Esophagus (tissue), 2 donors: Measurements from ENCODE around the gene BPTF. TPM values are rescaled to one million over a fixed set of nuclear protein-coding genes. Genes with fewer than 3 reads are reported as not detected.
"Not testable (repeated sequence)": the region's sequence is repeated elsewhere in the genome, so short reads cannot be mapped to it uniquely, and the experiment has no call there.

Source experiments
- H3K27ac ChIP-seq, 2 donors: one replicate each; pipeline ENCODE4 v1.5.1; 2013; ENCODE audit warnings: low read depth in 2 of 2, mild to moderate bottlenecking in 2 of 2, inconsistent platforms in 1 of 2, low read length in 1 of 2, moderate library complexity in 1 of 2
- H3K27me3 ChIP-seq, 2 donors: one replicate each; pipeline ENCODE4 v1.6.1; 2013; ENCODE audit warnings: low read length in 2 of 2, control low read depth in 1 of 2, mild to moderate bottlenecking in 1 of 2; ENCODE audit not compliant: insufficient read depth in 2 of 2, control insufficient read depth in 1 of 2
- H3K36me3 ChIP-seq, 2 donors: one replicate each; pipeline ENCODE4 v1.6.1; 2013; ENCODE audit warnings: low read length in 1 of 2; ENCODE audit not compliant: control insufficient read depth in 2 of 2, insufficient read depth in 2 of 2
- H3K4me1 ChIP-seq, 2 donors: one replicate each; pipeline ENCODE4 v1.6.1; 2013; ENCODE audit warnings: low read length in 1 of 2; ENCODE audit not compliant: control insufficient read depth in 2 of 2, insufficient read depth in 2 of 2
- H3K4me3 ChIP-seq, 2 donors: one replicate each; pipeline ENCODE4 v1.5.1; 2013; ENCODE audit warnings: low read length in 2 of 2, mild to moderate bottlenecking in 2 of 2, low read depth in 1 of 2, moderate library complexity in 1 of 2
- H3K9me3 ChIP-seq, 2 donors: one replicate each; pipeline ENCODE4 v1.6.1; 2013; ENCODE audit warnings: mild to moderate bottlenecking in 2 of 2, low read depth in 1 of 2, low read length in 1 of 2, moderate library complexity in 1 of 2; ENCODE audit not compliant: control insufficient read depth in 2 of 2, insufficient read depth in 1 of 2
- WGBS, 2 donors: extraction: QIAGEN DNeasy Blood & Tissue Kit; methylation state at CpG; one replicate each; pipeline ENCODE4 v1.1.7; 2013; 5-methylcytosine and 5-hydroxymethylcytosine counted together
- polyA plus RNA-seq, 2 donors: library from polyadenylated mRNA; stranded (reverse); fragments of 200-250 nt; gene quantifications; one replicate each; pipeline ENCODE4 v1.2.3, GENCODE V29; 2013
- donor health status: healthy with polysubstance abuse.
- donor health status: Bipolar disorder and iron deficiency.

The BPTF gene
- polyA plus RNA-seq, 2 donors = 14.5 to 17.8 TPM

DNA sequence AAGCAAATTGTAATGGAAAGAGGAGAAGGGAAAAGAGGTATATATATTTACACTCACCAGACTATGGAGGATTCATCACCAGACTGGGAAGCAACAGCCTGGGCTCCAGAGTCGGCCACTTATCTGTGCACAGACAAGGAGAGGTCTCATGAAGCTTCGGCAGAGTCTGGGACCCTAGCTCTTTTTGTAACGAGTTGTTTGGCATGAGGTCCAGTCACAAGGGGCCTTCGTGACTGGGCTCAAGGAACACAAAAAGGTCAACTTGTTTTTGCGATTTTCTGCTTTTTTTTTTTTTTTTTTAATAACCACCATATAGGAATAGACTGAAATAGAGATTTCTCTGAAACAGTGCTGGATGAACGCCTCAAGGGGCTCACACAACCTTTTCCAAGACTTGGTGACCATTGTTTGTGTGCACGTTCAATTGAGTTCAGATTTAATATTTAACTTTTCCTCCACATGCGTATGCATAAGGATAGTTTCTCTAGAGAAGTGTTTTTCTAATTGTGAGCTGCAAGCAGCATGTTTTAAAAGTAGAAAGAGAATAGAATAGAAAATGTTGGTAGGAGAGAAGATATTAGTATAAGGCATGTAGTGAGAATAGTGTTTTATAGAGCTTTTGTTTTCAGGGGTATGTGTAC is 25.8 kb downstream of the BPTF start:
- Histone ChIP-seq H3K4me1 (no peaks in the 10 kb centered on the region), H3K9me3 (no peaks in the 10 kb centered on the region), H3K4me3 (no peak overlapping the region), H3K27ac (no peak overlapping the region), H3K27me3 (no peaks in the 10 kb centered on the region), H3K36me3 (peaks cover 0 to 7% of the 10 kb centered on the region in 2 donors)
- WGBS, 2 donors = 74 to 84% methylated on average over 8 of the region's 8 CpGs

GRCh38 chr17:67853703-67854102 is 28.4 kb downstream of the BPTF start:
- no peaks in the 10 kb centered on the region for H3K9me3 ChIP-seq
- H3K4me1 ChIP-seq = peaks cover 0 to 2% of the 10 kb centered on the region in 2 donors
- no peak overlapping the region for H3K27ac ChIP-seq
- peaks cover 0 to 7% of the 10 kb centered on the region in 2 donors for H3K36me3 ChIP-seq
- H3K4me3 ChIP-seq = no peak overlapping the region
- 93 to 95% methylated on average over 8 of the region's 8 CpGs for WGBS, 2 donors
- no peaks in the 10 kb centered on the region for H3K27me3 ChIP-seq

GRCh38 chr17:67854378-67854777 is 29.1 kb downstream of the BPTF start:
- Histone ChIP-seq H3K4me3 (no peak overlapping the region), H3K4me1 (peaks cover 2 to 3% of the 10 kb centered on the region in 2 donors), H3K27ac (no peak overlapping the region), H3K27me3 (no peaks in the 10 kb centered on the region), H3K36me3 (peaks cover 0 to 7% of the 10 kb centered on the region in 2 donors), H3K9me3 (no peaks in the 10 kb centered on the region)
- 93 to 94% methylated on average over 6 of the region's 6 CpGs for WGBS, 2 donors

- 72 to 79% methylated on average over 11 of the region's 11 CpGs for WGBS, 2 donors
These were observed 30.4 kb downstream of the BPTF start for GRCh38 chr17:67855504-67856324.

GRCh38 chr17:67856402-67856801 is 31.1 kb downstream of the BPTF start:
- not testable (repeated sequence) for H3K9me3 ChIP-seq, H3K36me3 ChIP-seq, H3K4me1 ChIP-seq, H3K27me3 ChIP-seq, H3K4me3 ChIP-seq, H3K27ac ChIP-seq
- WGBS, 2 donors = 40 to 62% methylated on average over 1 of the region's 1 CpG

More at GRCh38 chr17:67855504-67856324, 30.4 kb downstream of the BPTF start:
- no peak overlapping the region for H3K4me3 ChIP-seq
- peaks cover 2 to 3% of the 10 kb centered on the region in 2 donors for H3K4me1 ChIP-seq
- H3K36me3 ChIP-seq = peaks cover 0 to 7% of the 10 kb centered on the region in 2 donors
- no peaks in the 10 kb centered on the region for H3K9me3 ChIP-seq
- no peaks in the 10 kb centered on the region for H3K27me3 ChIP-seq
- no peak overlapping the region for H3K27ac ChIP-seq

DNA sequence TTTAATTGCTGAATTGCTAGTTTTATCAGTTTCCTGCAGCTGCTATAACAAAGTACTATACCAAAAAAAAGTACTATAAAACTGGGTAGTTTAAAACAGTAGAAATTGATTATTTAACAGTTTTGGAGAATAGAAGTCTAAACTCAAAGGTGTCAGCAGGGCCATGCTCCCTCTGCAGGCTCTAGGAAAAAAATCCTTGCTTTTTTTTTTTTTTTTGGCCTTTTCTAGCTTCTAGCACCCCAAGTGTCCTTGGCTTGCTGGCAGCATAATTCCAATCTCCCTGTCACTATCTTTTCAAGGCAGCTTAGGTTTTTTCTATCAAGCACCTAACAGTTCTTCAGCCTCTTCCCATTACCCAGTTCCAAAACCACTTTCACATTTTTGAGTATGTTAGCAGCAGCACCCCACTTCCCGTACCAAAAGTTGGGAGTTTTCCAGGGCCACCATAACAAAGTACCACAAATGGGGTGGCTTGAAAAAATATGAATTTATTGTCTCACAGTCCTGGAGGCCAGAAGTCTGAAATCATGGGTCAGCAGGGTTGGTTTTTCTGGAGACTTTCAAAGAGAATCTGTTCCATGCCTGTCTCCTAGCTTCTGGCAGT is 37.4 kb downstream of the BPTF start:
- WGBS, 2 donors = 87 to 94% methylated on average over 1 of the region's 1 CpG
- H3K4me3 ChIP-seq = no peak overlapping the region
- H3K27me3 ChIP-seq = no peaks in the 10 kb centered on the region
- no peaks in the 10 kb centered on the region for H3K36me3 ChIP-seq
- no peaks in the 10 kb centered on the region for H3K9me3 ChIP-seq
- H3K4me1 ChIP-seq = peaks cover 0 to 3% of the 10 kb centered on the region in 2 donors
- no peak overlapping the region for H3K27ac ChIP-seq

DNA sequence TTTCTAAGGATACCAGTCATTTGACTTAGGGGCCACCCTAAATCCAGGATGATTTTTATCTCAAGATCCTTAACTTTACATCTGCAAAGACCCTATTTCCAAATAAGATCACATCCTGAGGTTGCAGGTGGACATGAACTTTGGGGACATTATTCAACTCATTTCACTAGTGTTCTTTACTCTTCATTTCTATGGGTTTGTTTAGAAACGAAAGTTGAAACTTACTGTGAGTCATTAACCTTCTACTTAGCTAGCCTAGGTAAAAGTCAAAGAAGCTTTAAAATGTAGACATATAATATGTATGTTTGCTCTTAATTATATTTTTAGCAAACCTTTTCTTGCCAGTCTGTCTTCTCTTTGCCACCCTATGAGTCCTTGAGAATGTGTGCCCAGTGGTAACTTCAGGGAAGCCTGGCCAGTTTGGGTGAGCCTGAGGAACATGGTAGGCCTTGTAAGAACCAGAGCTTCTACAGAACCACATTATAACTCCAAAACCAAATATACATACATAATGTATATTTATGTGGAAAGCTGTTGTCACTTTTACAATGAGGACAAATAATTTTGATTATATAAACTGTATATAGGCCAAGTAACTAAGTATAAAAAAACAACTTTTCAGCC is 38.4 kb downstream of the BPTF start:
- H3K27me3 ChIP-seq = no peaks in the 10 kb centered on the region
- peaks cover 0 to 3% of the 10 kb centered on the region in 2 donors for H3K4me1 ChIP-seq
- no peak overlapping the region for H3K27ac ChIP-seq
- no peaks in the 10 kb centered on the region for H3K36me3 ChIP-seq
- no peaks in the 10 kb centered on the region for H3K9me3 ChIP-seq
- WGBS, 2 donors = 71 to 86% methylated on average over 1 of the region's 1 CpG
- H3K4me3 ChIP-seq = no peak overlapping the region

GRCh38 chr17:67865438-67865837 is 40.1 kb downstream of the BPTF start:
- no peak overlapping the region for H3K27ac ChIP-seq
- H3K4me1 ChIP-seq = no peaks in the 10 kb centered on the region
- no peaks in the 10 kb centered on the region for H3K9me3 ChIP-seq
- no peaks in the 10 kb centered on the region for H3K27me3 ChIP-seq
- no peak overlapping the region for H3K4me3 ChIP-seq
- WGBS, 2 donors = 32 to 35% methylated on average over 1 of the region's 1 CpG
- H3K36me3 ChIP-seq = no peaks in the 10 kb centered on the region

GRCh38 chr17:67867591-67867990 is 42.3 kb downstream of the BPTF start:
- WGBS, 2 donors = 86 to 89% methylated on average over 4 of the region's 4 CpGs
- Histone ChIP-seq H3K27me3 (no peaks in the 10 kb centered on the region), H3K9me3 (no peaks in the 10 kb centered on the region), H3K36me3 (no peaks in the 10 kb centered on the region), H3K4me3 (no peak overlapping the region), H3K27ac (no peak overlapping the region), H3K4me1 (no peaks in the 10 kb centered on the region)
